GM19193 (cell line): Measurements from ENCODE around the gene PTH1R.

Experiments used
- POLR2A ChIP-seq: IDR thresholded peaks from 4 replicates; pipeline ENCODE4 v1.6.1; 2011; ENCODE audit not compliant: insufficient read depth, insufficient read length; ENCODE audit errors: extremely low read depth

Gene PTH1R

DNA sequence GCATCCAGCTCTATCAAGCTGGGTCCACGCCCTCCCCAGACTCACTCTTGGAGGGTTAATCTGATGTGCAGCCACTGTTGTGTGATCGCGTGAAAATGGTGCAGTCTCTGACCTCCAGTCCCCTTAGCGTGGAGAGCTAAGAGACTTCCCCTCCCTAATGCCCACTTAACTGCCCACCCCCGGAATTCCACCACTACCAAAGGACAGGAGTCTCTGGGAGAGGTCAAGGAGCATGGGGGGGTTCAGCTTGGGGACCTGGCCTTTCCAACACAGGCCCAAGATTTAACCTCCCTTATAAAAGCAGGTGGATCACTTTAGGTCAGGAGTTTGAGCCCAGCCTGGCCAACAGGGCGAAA, 50.2 kb downstream of the PTH1R start:
- no peak for TF ChIP-seq POLR2A

DNA sequence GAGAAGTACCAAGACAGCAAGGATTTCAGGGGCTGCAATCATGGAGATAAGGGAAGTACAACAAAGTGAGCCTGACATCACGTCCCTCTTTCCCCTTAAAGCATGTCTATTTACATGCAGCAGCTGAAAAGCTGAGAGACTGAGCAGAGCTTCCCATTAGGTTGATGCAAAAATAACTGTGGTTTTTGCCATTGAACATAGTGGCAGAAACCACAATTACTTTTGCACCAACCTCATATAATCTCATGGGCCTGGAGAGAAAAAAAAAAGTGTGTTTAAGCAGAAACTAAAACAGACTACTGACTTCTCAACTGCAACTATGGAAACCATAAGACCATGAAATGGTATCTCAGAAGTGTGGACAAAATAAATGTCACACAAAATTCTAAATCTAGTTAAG, 50.8 kb downstream of the PTH1R start:
- TF ChIP-seq POLR2A: no peak

DNA sequence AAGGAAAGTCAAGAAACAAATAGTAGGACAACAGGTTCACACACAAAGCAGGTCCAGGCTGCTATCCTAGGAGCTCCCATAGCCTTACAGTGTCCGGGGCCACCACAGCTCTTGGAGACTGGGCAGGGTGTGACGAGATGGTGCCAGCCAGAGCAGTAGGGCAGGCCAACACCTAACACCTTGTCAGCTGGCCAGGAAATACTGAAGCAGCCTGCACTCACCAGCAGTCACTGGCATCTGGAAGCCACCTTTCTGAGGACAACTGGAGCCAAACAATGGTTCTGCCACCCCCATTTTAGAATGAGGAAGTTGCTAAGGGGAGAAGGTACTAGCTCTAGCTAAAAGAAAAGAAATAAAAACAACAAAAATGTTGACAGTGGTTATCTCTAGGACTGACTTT, 51.8 kb downstream of the PTH1R start:
- no peak for TF ChIP-seq POLR2A

DNA sequence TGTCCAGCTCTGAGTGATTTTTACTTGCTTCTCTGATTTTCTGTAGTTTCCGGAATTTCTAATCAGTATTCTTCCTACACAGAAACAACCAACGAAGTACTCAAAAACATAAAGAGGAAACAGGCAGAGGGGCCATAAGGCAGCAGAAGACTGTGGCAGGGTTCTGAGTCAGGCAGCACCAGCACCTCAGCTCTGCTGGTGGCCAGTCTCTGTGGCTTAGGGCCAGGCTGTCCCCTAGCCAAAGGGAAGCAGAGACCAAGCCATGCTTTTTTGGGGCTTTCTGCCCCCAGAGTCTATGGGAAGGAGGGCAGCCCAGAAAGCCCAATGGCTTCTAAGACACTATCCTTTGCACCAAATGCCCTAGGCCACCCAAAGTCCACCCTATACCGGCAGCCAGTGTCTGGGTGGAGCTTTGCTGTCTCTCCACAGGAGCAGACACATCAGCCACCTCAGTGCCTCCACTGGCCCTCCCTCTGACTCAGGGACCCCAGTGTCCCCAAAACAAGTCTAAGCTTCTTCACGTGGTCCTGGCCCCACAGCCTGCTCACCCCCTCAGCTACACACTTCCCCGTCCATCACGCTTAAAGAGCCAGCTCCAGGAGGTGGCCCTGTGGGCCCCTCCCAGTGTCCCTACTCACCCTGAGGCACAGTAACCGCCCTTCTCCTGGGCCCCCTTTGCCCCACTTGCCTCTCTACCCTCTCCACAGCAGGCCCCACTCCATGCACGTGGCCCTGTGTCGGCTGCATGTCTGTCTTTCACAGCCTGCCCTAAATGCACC, 52.8 kb downstream of the PTH1R start:
- TF ChIP-seq POLR2A: no peak

DNA sequence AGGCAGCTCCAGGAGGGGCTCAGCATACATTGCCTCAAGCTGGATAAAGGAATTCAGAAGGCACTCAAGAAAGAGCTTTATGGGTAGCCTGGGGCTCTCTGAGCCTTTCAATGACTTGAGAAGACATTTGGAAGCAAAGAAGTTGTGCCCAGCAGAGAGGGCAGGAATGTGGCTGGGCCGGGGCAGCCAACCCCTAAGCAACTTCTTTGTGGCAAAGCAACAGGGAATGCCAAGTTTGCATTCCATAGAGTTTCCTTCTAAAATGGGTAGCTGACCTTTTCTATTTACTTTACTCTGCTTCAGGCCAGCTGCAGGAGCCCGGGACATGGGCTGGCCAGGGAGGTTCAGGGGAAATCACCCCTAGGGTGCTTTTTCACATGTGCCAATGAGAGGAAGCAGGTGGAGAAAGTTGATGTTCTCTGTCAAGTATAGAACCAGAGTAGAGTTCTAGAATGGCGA, 53.5 kb downstream of the PTH1R start:
- TF ChIP-seq POLR2A: no peak

DNA sequence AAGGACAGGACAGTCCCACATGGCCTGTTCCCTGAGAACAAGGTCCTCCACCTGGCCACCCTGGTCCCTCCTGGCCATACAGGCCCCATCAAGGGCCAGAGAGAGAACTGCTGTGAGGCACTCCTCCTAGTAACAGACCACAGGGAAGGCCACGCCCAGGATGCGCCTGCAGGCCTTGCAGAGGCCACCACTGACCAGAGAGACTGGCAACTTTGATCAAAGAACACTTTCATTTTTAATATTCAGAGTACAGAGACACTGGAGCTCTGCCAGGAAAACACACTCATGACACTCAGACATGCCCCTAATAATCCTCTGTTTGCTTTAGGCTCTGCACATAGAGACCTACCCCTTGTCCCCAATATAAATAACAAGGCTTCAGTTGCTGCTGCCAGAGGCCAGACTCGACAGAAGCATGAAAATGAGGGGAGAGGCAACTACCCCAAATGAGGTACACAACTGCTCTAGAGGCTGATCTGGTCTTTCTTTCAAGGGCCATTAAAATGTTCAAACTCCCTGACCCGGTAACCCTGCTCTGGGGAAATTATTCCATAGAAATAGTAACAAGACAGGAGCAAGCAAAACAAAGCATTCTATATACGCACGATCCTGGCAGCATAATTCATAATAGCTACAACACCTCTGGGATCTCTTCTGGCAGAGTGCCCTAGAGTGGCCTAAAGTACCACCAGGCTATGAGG, 54.3 kb downstream of the PTH1R start:
- TF ChIP-seq POLR2A: no peak

DNA sequence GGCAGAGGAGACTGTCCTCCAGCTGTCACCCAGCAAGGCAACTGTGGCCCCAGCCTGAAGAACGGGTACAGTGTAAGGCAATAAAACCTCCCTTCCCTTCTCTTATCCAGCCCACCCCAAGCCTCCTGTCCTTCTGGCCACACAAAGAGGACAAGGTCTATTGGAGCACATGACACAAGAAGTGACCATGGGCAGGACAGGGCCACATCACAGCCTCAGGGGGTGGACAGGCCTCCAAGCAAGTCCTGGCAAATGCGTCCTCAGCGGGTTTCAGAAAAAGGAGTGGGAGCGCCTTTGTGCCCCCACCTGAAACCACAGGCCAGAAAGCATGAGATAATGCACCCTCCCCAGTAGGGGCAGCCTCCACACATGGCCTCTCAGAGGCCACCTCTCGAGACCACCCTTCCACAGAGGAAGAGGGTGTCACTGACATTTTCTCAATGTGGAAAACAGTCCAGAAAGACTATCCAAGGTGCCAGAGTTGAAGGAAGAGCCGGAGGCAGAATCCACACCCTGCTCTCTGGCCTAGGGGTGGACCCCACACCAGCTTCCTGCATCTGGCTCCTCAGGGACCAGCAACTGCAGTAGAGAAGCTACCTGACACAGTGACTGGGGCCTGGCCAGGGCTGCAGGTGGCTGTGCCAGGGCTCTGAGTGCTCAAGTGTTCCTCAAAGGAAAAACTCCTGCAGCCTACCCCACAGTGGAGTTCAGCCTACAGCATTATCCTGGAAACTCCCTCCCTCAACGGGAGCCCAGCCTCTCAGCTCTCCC, 55.1 kb downstream of the PTH1R start:
- TF ChIP-seq POLR2A: no peak

DNA sequence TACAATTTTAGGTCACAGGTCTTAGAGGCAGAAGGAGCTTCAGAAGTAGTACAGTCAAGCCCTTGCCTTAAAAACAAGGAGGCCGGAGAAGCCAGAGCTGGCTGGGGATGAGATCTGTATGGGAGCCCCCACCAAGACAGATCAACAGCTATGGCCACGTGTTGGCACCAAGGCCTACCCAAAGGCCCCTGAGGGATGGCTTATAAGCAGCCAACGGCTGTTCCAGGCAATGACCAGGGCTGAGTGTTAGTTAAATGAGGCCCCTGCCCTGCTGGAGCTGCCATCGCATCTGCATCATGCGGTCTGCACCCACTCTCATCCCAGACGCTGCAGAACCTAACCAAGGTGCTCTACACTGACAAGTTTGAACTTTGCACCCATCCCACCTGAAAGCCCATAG, 55.7 kb downstream of the PTH1R start:
- no peak for TF ChIP-seq POLR2A

DNA sequence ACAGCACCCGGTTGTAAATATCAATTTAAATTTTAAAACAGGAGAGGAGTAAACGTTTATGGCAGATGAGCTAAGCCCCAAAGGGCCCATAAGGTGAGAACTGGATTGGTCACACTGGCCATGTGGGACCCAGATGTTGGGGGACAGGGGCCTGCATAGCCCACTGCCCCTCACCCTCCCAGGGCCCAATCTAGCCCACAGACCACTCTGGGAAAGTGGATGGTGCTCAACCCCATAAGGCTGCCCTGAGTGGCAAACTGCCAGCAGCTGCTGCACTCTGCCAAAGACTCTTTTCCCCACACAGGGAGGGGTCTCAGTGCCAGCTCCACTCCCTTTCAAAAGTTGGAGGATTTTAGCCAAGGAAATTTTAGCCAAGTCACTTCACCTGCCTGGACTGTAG, 56.6 kb downstream of the PTH1R start:
- no peak for TF ChIP-seq POLR2A

DNA sequence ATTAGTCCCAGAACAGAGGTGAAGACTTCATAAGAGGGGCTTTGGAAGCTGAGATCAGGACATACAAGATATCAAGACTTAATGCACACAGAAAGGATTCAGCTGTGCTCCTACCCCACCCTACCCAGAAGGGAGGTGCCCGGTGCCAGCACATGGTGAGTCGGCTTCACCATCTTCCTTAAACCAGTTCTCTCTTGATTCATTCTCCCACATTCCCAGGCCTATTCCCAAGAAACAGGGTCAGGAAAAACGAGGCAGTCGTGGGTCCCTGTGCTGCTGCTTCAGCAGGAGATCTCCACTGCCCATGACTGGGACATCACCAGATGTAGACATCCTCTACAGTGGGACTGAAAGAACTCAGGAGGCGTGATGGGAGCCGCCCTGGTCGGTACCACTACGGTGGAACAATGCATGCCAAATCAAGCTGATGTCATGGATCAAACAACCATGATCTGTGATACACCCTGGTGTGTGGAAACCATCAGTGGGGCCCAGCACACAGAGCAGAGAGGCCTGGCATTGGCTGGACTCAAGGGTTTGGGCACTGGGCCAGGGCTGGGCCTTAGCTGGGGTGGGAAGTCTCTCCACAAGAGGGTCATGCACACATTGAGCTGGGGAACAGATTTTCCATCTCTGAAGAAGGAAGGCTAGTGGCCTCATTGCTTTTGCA, 57.1 kb downstream of the PTH1R start:
- TF ChIP-seq POLR2A: no peak

DNA sequence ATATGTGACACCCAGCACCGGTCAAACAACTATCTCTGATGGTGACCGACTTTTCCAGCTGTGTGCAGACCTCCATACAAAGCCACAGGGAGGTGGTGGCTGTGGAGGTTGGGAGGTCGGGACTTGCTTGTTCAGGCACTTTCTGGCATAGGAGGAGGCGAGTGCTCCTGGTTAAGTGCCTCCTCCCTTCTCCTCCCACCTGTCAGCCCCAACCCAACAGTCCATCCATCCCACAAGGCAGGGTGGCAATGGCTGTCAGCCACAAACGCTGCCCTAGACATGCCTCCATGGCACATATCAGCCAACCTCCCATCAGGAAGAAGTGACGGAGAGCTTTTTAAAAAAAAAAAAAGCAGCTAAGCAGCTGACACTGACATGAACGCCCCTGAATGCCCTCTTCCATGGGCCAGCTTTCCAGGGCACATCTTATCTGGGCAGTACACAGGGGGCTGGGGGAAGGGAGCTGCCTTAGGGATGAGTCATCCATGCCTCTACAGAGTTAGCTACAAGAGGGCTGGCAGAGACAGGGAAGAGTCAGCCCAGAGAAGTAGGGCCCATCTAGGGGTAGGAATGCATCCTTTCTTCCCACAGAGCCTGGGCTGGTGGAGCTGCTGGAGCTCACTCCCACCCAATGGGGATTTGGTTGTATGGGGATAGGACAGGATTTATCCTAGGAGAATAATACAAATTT, 57.8 kb downstream of the PTH1R start:
- no peak for TF ChIP-seq POLR2A

DNA sequence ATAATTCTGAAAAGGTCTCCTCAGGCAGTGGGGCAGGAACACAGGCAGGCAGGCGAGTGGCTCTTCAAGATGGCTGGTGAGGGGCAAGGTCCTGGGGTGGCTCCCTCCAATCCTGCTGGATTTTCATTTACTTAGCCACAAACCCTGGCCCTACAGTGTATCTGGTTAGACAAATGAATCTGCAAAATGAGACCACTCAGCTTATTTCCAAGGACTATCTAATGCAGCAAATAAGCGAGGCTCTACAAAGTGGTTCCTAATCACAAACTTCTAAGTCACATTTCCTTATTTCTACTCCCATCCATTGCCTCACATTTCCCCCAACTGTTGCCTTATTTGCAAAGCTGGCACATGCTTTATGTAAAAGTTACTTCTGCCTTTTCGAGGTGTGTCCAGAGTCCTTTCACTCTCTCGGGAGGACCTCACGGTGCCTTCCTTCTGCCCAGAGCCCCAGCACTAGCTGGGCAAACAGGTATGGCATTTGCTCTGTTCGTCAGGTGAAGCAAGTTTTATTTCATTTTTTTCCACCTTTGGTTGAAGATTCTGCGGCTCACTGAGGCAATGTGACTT, 58.6 kb downstream of the PTH1R start:
- no peak for TF ChIP-seq POLR2A

DNA sequence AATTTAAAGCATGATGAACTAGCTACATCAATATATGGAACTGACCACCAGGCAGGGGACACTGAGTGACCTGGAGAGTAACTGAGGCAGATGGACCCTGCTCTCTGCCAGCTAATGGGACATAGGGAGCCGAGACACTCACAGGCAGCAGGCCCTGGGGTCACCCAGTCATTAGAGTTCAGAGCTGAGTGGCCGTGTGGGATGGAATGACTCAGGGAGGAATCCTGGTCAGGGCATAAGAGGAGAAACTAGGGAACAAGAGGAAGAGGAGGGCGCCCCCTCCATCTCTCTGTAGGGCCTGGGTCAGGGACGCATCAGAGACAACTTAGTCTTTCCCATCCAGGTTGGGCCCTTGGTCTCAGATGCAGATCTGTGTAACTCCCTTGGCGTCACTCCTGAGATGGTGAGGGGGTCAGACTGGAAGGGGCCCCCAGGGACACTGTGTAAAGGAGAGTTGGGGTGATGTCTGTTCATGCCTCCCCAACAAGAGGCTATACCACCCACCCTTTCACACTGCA, 59.3 kb downstream of the PTH1R start:
- TF ChIP-seq POLR2A: no peak

DNA sequence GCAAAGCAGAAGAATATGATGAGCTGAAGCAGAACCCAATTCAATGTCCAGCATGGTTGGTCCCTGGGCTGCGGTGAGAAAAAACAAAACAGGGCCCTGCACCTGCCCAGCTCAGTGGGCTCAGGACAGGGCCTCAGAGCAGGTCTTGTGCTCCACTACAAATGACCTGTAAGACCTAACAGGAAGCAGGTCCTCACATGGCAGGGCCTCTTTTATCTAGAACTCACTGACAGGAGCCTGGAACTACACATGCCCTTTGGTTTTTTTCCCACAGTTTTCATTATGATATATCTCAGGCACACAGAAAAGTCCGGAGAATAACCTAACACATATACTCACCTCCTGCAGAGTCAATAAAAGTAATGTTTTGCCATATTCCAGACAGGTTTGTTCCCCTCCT, 60.6 kb downstream of the PTH1R start:
- TF ChIP-seq POLR2A: no peak
